Trophoblast cell (in vitro differentiated cells and primary cell): ENCODE results near the gene RAD51B.

Source experiments
- DNase-seq, 2 donors: peaks; one replicate each; pipeline ENCODE4 v3.0.0-alpha.2; 2016
- H2AFZ ChIP-seq: 2 replicates; pipeline ENCODE4 v1.6.1; 2013; ENCODE audit warnings: low read length, moderate library complexity, mild to moderate bottlenecking; ENCODE audit not compliant: insufficient read depth, poor library complexity
- H2AK5ac ChIP-seq: 2 replicates; pipeline ENCODE4 v1.6.1; 2013; ENCODE audit warnings: mild to moderate bottlenecking, low read length
- H2BK120ac ChIP-seq: 2 replicates; pipeline ENCODE4 v1.6.1; 2013; ENCODE audit warnings: low read length, mild to moderate bottlenecking, moderate library complexity; ENCODE audit not compliant: insufficient read depth, poor library complexity
- H2BK12ac ChIP-seq: 2 replicates; pipeline ENCODE4 v1.6.1; 2013; ENCODE audit warnings: mild to moderate bottlenecking, low read length, moderate library complexity
- H2BK5ac ChIP-seq: 2 replicates; pipeline ENCODE4 v1.6.1; 2013; ENCODE audit warnings: low read length, low read depth, moderate library complexity, mild to moderate bottlenecking; ENCODE audit not compliant: poor library complexity
- H3K14ac ChIP-seq: 2 replicates; pipeline ENCODE4 v1.6.1; 2013; ENCODE audit warnings: mild to moderate bottlenecking, low read length
- H3K18ac ChIP-seq: 2 replicates; pipeline ENCODE4 v1.6.1; 2013; ENCODE audit warnings: mild to moderate bottlenecking, low read length
- H3K23ac ChIP-seq: 2 replicates; pipeline ENCODE4 v1.6.1; 2013; ENCODE audit warnings: low read length
- H3K27ac ChIP-seq: 2 replicates; pipeline ENCODE4 v1.5.1; 2013; ENCODE audit warnings: low read depth, mild to moderate bottlenecking, inconsistent platforms, low read length, moderate library complexity
- H3K27me3 ChIP-seq: 2 replicates; pipeline ENCODE4 v1.6.1; 2013; ENCODE audit warnings: inconsistent platforms, mild to moderate bottlenecking, low read length, moderate library complexity; ENCODE audit not compliant: insufficient read depth
- H3K36me3 ChIP-seq, 2 experiments: 1 replicate in 1 of 2; 2 replicates in 1 of 2; pipeline ENCODE4 v1.6.1; 2013; ENCODE audit warnings: low read length in 2 of 2, mild to moderate bottlenecking in 2 of 2, moderate library complexity in 1 of 2; ENCODE audit not compliant: insufficient read depth in 2 of 2, control insufficient read depth in 1 of 2
- H3K4ac ChIP-seq: 2 replicates; pipeline ENCODE4 v1.6.1; 2013; ENCODE audit warnings: low read depth, mild to moderate bottlenecking, low read length, moderate library complexity
- H3K4me1 ChIP-seq, 2 experiments: 1 replicate in 1 of 2; 2 replicates in 1 of 2; pipeline ENCODE4 v1.6.1; 2013; ENCODE audit warnings: low read length in 2 of 2, mild to moderate bottlenecking in 2 of 2, moderate library complexity in 1 of 2; ENCODE audit not compliant: insufficient read depth in 2 of 2, control insufficient read depth in 1 of 2
- H3K4me2 ChIP-seq: 2 replicates; pipeline ENCODE4 v1.6.1; 2013; ENCODE audit warnings: inconsistent platforms, mild to moderate bottlenecking, low read length, moderate library complexity
- H3K4me3 ChIP-seq: 2 replicates; pipeline ENCODE4 v1.5.1; 2013; ENCODE audit warnings: mild to moderate bottlenecking, low read depth, low read length, inconsistent platforms
- H3K79me1 ChIP-seq: one replicate; pipeline ENCODE4 v1.6.1; 2013; ENCODE audit warnings: low read length
- H3K79me2 ChIP-seq: 2 replicates; pipeline ENCODE4 v1.6.1; 2013; ENCODE audit warnings: low read length, mild to moderate bottlenecking; ENCODE audit not compliant: control insufficient read depth, insufficient read depth, poor library complexity
- H3K9ac ChIP-seq: 2 replicates; pipeline ENCODE4 v1.6.1; 2013; ENCODE audit warnings: mild to moderate bottlenecking, low read length
- H3K9me3 ChIP-seq: 2 replicates; pipeline ENCODE4 v1.6.1; 2013; ENCODE audit warnings: low read depth, mild to moderate bottlenecking, control low read depth, inconsistent platforms, low read length; ENCODE audit not compliant: insufficient read depth
- H4K12ac ChIP-seq: 2 replicates; pipeline ENCODE4 v1.6.1; 2013; ENCODE audit warnings: low read depth, mild to moderate bottlenecking, low read length, moderate library complexity
- H4K8ac ChIP-seq: 2 replicates; pipeline ENCODE4 v1.6.1; 2013; ENCODE audit warnings: low read depth, mild to moderate bottlenecking, low read length, moderate library complexity
- H4K91ac ChIP-seq: one replicate; pipeline ENCODE4 v1.6.1; 2013; ENCODE audit warnings: low read depth, mild to moderate bottlenecking, low read length, moderate library complexity
- WGBS: extraction: QIAGEN DNeasy Blood & Tissue Kit; methylation state at CpG from one replicate; pipeline ENCODE4 v1.1.7; 2013; ENCODE audit warnings: missing lambda C conversion rate; ENCODE audit not compliant: insufficient read length, insufficient coverage; ENCODE audit errors: extremely low coverage; 5-methylcytosine and 5-hydroxymethylcytosine counted together

Gene RAD51B

DNA sequence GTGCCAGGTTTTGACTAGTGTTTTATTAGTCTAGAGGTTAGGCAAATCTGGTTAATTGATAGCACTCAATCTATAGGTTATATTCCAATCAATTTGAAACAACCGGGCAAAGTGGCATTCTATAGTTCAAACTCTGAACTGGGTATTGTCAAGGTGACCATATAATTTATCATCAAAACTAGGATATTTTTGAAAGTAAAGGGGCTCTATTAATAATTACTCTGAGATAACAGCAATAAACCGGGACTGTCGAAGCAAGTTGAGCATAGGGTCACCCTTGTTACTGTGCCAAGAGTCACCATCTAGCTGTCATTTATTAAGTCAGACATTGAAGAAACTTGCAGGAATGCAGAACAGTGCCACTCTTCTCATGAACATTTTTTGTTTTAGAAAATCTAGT, 321.2 kb downstream of the RAD51B start:
- Histone ChIP-seq H3K4me2 (no peak overlapping the region), H3K79me2 (peaks cover 8% of the 10 kb centered on the region), H3K18ac (no peak overlapping the region), H2AFZ (no peak overlapping the region), H3K27me3 (no peaks in the 10 kb centered on the region), H3K9me3 (no peaks in the 10 kb centered on the region), H3K27ac (peak overlapping the region; percentile 97), H4K12ac (no peak overlapping the region), H4K8ac (no peak overlapping the region), H2BK120ac (peak overlapping the region; percentile 91), H2AK5ac (no peak overlapping the region), H3K79me1 (peaks cover 32% of the 10 kb centered on the region), H3K4me1 (peaks cover 14 to 17% of the 10 kb centered on the region in 2 experiments), H2BK12ac (peak overlapping the region; percentile 94), H3K36me3 (no peaks in the 10 kb centered on the region), H4K91ac (no peak overlapping the region), H2BK5ac (peak overlapping the region; percentile 98), H3K4ac (no peak overlapping the region), H3K4me3 (no peak overlapping the region), H3K9ac (no peak overlapping the region), H3K14ac (no peak overlapping the region), H3K23ac (no peak overlapping the region)
- WGBS: no CpG with 5 or more reads among the region's 3 CpGs
- peak in 1 of 2 donors; percentile 50 for DNase-seq

DNA sequence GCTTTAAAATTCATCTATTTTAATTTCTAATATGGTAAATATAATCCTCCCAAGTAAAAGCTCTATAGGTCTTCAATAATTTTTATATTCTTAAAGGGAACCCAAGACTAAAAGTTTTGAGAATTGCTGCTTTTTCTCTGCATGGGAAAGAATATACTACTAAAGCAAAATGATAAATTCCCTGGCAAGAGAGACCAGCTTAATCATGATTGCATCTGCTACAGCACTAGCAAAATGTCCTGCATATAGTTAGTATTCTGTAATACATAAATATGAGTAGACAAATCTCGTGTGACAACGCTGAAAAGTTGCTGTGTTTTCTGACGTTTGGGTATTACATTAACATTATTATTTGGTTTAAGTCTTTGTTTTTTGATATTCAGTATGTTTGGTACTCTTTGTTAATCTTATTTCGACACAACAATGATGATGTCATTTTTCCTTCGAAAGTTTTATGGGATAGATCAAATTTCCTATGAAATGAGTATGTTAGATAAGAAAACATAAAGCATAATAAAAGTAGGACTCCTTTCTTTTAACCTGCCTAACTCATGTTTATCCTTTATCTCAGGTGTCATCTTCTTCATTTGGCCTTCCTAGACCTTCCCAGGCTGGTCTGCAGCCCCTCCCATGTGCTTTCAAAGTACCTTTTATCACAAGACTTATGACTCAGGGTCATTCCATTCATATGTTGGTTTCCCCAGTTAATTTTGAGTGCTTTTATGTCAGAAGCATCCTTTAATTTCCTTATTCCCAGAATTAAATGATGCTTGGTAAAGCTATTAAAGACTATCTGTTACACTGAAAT, 321.9 kb downstream of the RAD51B start:
- Histone ChIP-seq H3K9me3 (no peaks in the 10 kb centered on the region), H3K18ac (no peak overlapping the region), H3K4me1 (peaks cover 18 to 21% of the 10 kb centered on the region in 2 experiments), H3K36me3 (no peaks in the 10 kb centered on the region), H4K12ac (no peak overlapping the region), H3K4me2 (no peak overlapping the region), H4K8ac (no peak overlapping the region), H3K4ac (no peak overlapping the region), H3K23ac (no peak overlapping the region), H2AFZ (no peak overlapping the region), H3K79me2 (peaks cover 8% of the 10 kb centered on the region), H2BK12ac (no peak overlapping the region), H3K9ac (no peak overlapping the region), H4K91ac (no peak overlapping the region), H3K27ac (peak overlapping the region; percentile 77), H3K4me3 (no peak overlapping the region), H2BK5ac (no peak overlapping the region), H3K79me1 (peaks cover 35% of the 10 kb centered on the region), H2BK120ac (no peak overlapping the region), H3K14ac (no peak overlapping the region), H2AK5ac (no peak overlapping the region), H3K27me3 (no peaks in the 10 kb centered on the region)
- WGBS: no CpG with 5 or more reads among the region's 5 CpGs
- DNase-seq: peak in 1 of 2 donors; percentile 31

GRCh38 chr14:68143341-68143841, 323.8 kb downstream of the RAD51B start:
- Histone ChIP-seq H2AFZ (peak overlapping the region; percentile 56), H2BK120ac (peak overlapping the region; percentile 98), H3K27me3 (no peaks in the 10 kb centered on the region), H2BK5ac (peak overlapping the region; percentile 87), H2BK12ac (peak overlapping the region; percentile 97), H3K9ac (no peak overlapping the region), H3K9me3 (no peaks in the 10 kb centered on the region), H4K12ac (no peak overlapping the region), H3K23ac (no peak overlapping the region), H3K14ac (peak overlapping the region; percentile 90), H3K4ac (peak overlapping the region; percentile 94), H3K79me1 (peaks cover 35% of the 10 kb centered on the region), H4K91ac (peak overlapping the region; percentile 97), H4K8ac (peak overlapping the region; percentile 89), H3K18ac (peak overlapping the region; percentile 74), H3K27ac (peak overlapping the region; percentile 57), H3K4me3 (no peak overlapping the region), H3K36me3 (no peaks in the 10 kb centered on the region), H3K4me1 (peaks cover 16 to 19% of the 10 kb centered on the region in 2 experiments), H3K4me2 (no peak overlapping the region), H2AK5ac (peak overlapping the region; percentile 81), H3K79me2 (peaks cover 4% of the 10 kb centered on the region)
- DNase-seq: no peak
- no CpG with 5 or more reads among the region's 4 CpGs for WGBS

GRCh38 chr14:68144051-68144681, 324.6 kb downstream of the RAD51B start:
- peak overlapping the region; percentile 13 for H3K4ac ChIP-seq
- peak overlapping the region; percentile 51 for H3K18ac ChIP-seq
- H2BK12ac ChIP-seq: peak overlapping the region; percentile 95
- peak overlapping the region; percentile 40 for H2BK120ac ChIP-seq
- peak overlapping the region; percentile 12 for H4K8ac ChIP-seq
- peak overlapping the region; percentile 96 for H4K91ac ChIP-seq
- H2AFZ ChIP-seq: no peak overlapping the region
- H3K36me3 ChIP-seq: no peaks in the 10 kb centered on the region
- peaks cover 4% of the 10 kb centered on the region for H3K79me2 ChIP-seq
- no peak overlapping the region for H3K23ac ChIP-seq
- peak overlapping the region; percentile 88 for H2AK5ac ChIP-seq
- H3K14ac ChIP-seq: peak overlapping the region; percentile 50
- H3K9ac ChIP-seq: no peak overlapping the region
- WGBS: no CpG with 5 or more reads among the region's 3 CpGs
- peaks cover 35% of the 10 kb centered on the region for H3K79me1 ChIP-seq
- H3K27me3 ChIP-seq: no peaks in the 10 kb centered on the region
- peak overlapping the region; percentile 57 for H3K27ac ChIP-seq
- DNase-seq: no peak
- H3K4me3 ChIP-seq: no peak overlapping the region
- no peaks in the 10 kb centered on the region for H3K9me3 ChIP-seq
- H4K12ac ChIP-seq: no peak overlapping the region
- no peak overlapping the region for H3K4me2 ChIP-seq
- peaks cover 16 to 19% of the 10 kb centered on the region in 2 experiments for H3K4me1 ChIP-seq
- H2BK5ac ChIP-seq: peak overlapping the region; percentile 94
